K562 (cell line): ENCODE data around the gene SRC. TPM values are rescaled to one million over a fixed set of nuclear protein-coding genes. Genes with fewer than 3 reads are reported as not detected.

Experiments
- ATAC-seq: fragments of 200-7000 bp; cut with Tn5 transposase; 3 replicates; pipeline ENCODE4 v1.9.1; 2020; ENCODE audit warnings: moderate library complexity
- BruUV-seq: library from RNA; stranded (reverse); fragments of 400-500 nt; replicated peaks from 2 replicates; lab custom pipeline; 2021; lab: Mats Ljungman, UMichigan
- CTCF ChIA-PET: fragments of 300-600 bp; formaldehyde crosslinking; extraction: SDS; loops from one replicate; lab custom pipeline; 2021; ENCODE audit warnings: low intra/inter-chr PET ratio; lab: Yijun Ruan, JAX
- POLR2A ChIA-PET: fragments of 300-600, 350-650 bp; sonication (Branson Sonifier 250); formaldehyde crosslinking; extraction: SDS; loops from one replicate; lab custom pipeline; 2021; ENCODE audit warnings: antibody characterized with exemption, inconsistent platforms; lab: Yijun Ruan, JAX
- DNase-seq, 4 experiments: peaks; one replicate each; pipeline versions ENCODE4 v3.0.0 to v3.0.0-alpha.2; 2011 to 2018; ENCODE audit warnings: low spot score in 3 of 4, mixed read lengths in 3 of 4; ENCODE audit errors: extremely low read depth in 1 of 4
- FAIRE-seq: peaks from 2 replicates; lab custom pipeline; 2011; peaks lifted over from hg19 to GRCh38; lab: Jason Lieb, UNC
- H2AFZ ChIP-seq: 2 replicates; pipeline ENCODE4 v1.6.0; 2011; ENCODE audit warnings: low read depth, low read length, control low read depth, inconsistent platforms
- H3K27ac ChIP-seq: fragments of 200-600 bp; 3 replicates; pipeline ENCODE4 v1.8.0; 2011; ENCODE audit warnings: low read depth, mild to moderate bottlenecking, control low read depth, inconsistent platforms, low read length, moderate library complexity, mixed read lengths; ENCODE audit errors: extremely low read depth
- H3K27me3 ChIP-seq, 2 experiments: fragments of 300-600 bp in 1 of 2; 2 replicates in 1 of 2; 3 replicates in 1 of 2; pipeline versions ENCODE4 v1.6.0 to v1.8.0; 2011; ENCODE audit warnings: inconsistent platforms in 2 of 2, low read length in 2 of 2, mild to moderate bottlenecking in 1 of 2, mixed read lengths in 1 of 2, moderate library complexity in 1 of 2; ENCODE audit not compliant: control insufficient read depth in 2 of 2, insufficient read depth in 2 of 2
- H3K36me3 ChIP-seq: fragments of 300-600 bp; 3 replicates; pipeline ENCODE4 v1.8.0; 2011; ENCODE audit warnings: mild to moderate bottlenecking, low read length, inconsistent platforms; ENCODE audit not compliant: control insufficient read depth, insufficient read depth
- H3K4me1 ChIP-seq, 2 experiments: fragments of 200-600 bp in 1 of 2; replicated peaks in 1 of 2; 2 replicates in 1 of 2; 3 replicates in 1 of 2; pipeline versions ENCODE4 v1.5.1 to v1.8.0; 2011; ENCODE audit warnings: inconsistent platforms in 2 of 2, low read length in 2 of 2, mild to moderate bottlenecking in 1 of 2, mixed read lengths in 1 of 2, moderate library complexity in 1 of 2; ENCODE audit not compliant: control insufficient read depth in 2 of 2, insufficient read depth in 2 of 2
- H3K4me2 ChIP-seq: 2 replicates; pipeline ENCODE4 v1.6.1; 2011; ENCODE audit warnings: low read length, control low read depth, inconsistent platforms, mixed read lengths; ENCODE audit not compliant: insufficient read depth
- H3K4me3 ChIP-seq: fragments of 200-600 bp; sonication (generic), shearing (Covaris generic); 2 replicates; pipeline ENCODE4 v1.5.1; 2016; ENCODE audit warnings: control low read depth, inconsistent platforms
- H3K79me2 ChIP-seq: fragments of 200-600 bp; 3 replicates; pipeline ENCODE4 v1.8.0; 2011; ENCODE audit warnings: low read length, inconsistent platforms; ENCODE audit not compliant: control insufficient read depth, insufficient read depth
- H3K9ac ChIP-seq, 2 experiments: 2 replicates each; pipeline versions ENCODE4 v1.6.0 to v1.6.1; 2011; ENCODE audit warnings: low read depth in 2 of 2, low read length in 2 of 2, control low read depth in 1 of 2, inconsistent platforms in 1 of 2, mild to moderate bottlenecking in 1 of 2, mixed read lengths in 1 of 2; ENCODE audit not compliant: insufficient read depth in 1 of 2
- H3K9me1 ChIP-seq: one replicate; pipeline ENCODE4 v1.6.0; 2011; ENCODE audit warnings: inconsistent platforms, mild to moderate bottlenecking, low read length, moderate library complexity; ENCODE audit not compliant: control insufficient read depth, insufficient read depth
- H3K9me3 ChIP-seq: replicated peaks from 2 replicates; pipeline ENCODE4 v1.5.1; 2011; ENCODE audit warnings: low read depth, low read length, inconsistent platforms; ENCODE audit not compliant: control insufficient read depth, insufficient read depth
- H4K20me1 ChIP-seq: replicated peaks from 2 replicates; pipeline ENCODE4 v1.6.1; 2011; ENCODE audit warnings: low read length, inconsistent platforms, mixed read lengths; ENCODE audit not compliant: control insufficient read depth, insufficient read depth
- E2F3 ChIP-seq: fragments of 250-450 bp; sonication (Bioruptor Pico); IDR thresholded peaks from 2 replicates; pipeline ENCODE4 v1.4.0; 2020; ENCODE audit warnings: mild to moderate bottlenecking
- EHMT2 ChIP-seq: fragments of 450-650 bp; IDR thresholded peaks from 2 replicates; pipeline ENCODE4 v1.6.1; 2018; ENCODE audit warnings: antibody characterized with exemption
- FIP1L1 ChIP-seq: fragments of 200-400 bp; formaldehyde crosslinking; IDR thresholded peaks from 2 replicates; pipeline ENCODE4 v1.6.1; 2018; ENCODE audit warnings: mild to moderate bottlenecking, low read depth, low read length; ENCODE audit not compliant: poor library complexity, severe bottlenecking
- FOXA3 ChIP-seq, 2 experiments: fragments of 450-650 bp in 1 of 2; sonication (generic) in 1 of 2; formaldehyde crosslinking; IDR thresholded peaks in 1 of 2; conservative IDR thresholded peaks in 1 of 2; 2 replicates each; pipeline versions ENCODE4 v1.4.0 to v1.8.0; 2020 to 2022; ENCODE audit warnings: mild to moderate bottlenecking in 2 of 2, missing genetic modification reagents in 1 of 2
- HES1 ChIP-seq: fragments of 450-650 bp; IDR thresholded peaks from 2 replicates; pipeline ENCODE4 v1.6.1; 2016; ENCODE audit warnings: low read depth, mild to moderate bottlenecking, moderate library complexity
- IFI16 ChIP-seq: fragments of 250-450 bp; sonication (Bioruptor Pico); IDR thresholded peaks from 2 replicates; pipeline ENCODE4 v2.1.2; 2022; ENCODE audit warnings: mild to moderate bottlenecking, inconsistent platforms
- KLF10 ChIP-seq: fragments of 250-450 bp; sonication (Bioruptor Pico); IDR thresholded peaks from 2 replicates; pipeline ENCODE4 v1.6.1; 2021; ENCODE audit warnings: matching md5 sums
- PCBP1 ChIP-seq: fragments of 200-400 bp; formaldehyde crosslinking; IDR thresholded peaks from 2 replicates; pipeline ENCODE4 v1.6.1; 2018; ENCODE audit warnings: mild to moderate bottlenecking, low read depth, low read length; ENCODE audit not compliant: poor library complexity, severe bottlenecking
- POLR2G ChIP-seq: fragments of 200-400 bp; formaldehyde crosslinking; IDR thresholded peaks from 2 replicates; pipeline ENCODE4 v1.6.1; 2017; ENCODE audit warnings: low read depth, mild to moderate bottlenecking, antibody characterized with exemption, low read length, moderate library complexity
- PYGO2 ChIP-seq: fragments of 450-650 bp; IDR thresholded peaks from 2 replicates; pipeline ENCODE4 v1.6.1; 2016; ENCODE audit warnings: mild to moderate bottlenecking, missing genetic modification characterization, moderate library complexity, missing compliant biosample characterization
- RBM25 ChIP-seq: fragments of 200-400 bp; formaldehyde crosslinking; IDR thresholded peaks from 2 replicates; pipeline ENCODE4 v1.6.1; 2018; ENCODE audit warnings: low read length, low read depth, moderate library complexity; ENCODE audit not compliant: severe bottlenecking
- RFX7 ChIP-seq: fragments of 250-450 bp; sonication (Bioruptor Pico); IDR thresholded peaks from 2 replicates; pipeline ENCODE4 v1.5.1; 2021; ENCODE audit warnings: mild to moderate bottlenecking
- TARDBP ChIP-seq: fragments of 450-650 bp; IDR thresholded peaks from 2 replicates; pipeline ENCODE4 v1.6.1; 2016
- TEAD2 ChIP-seq: fragments of 450-650 bp; IDR thresholded peaks from 2 replicates; pipeline ENCODE4 v1.6.1; 2016; ENCODE audit warnings: missing genetic modification characterization, control low read depth, missing compliant biosample characterization
- TGIF2 ChIP-seq: sonication (generic); formaldehyde crosslinking; IDR thresholded peaks from 2 replicates; pipeline ENCODE4 v1.8.1; 2022; ENCODE audit warnings: mild to moderate bottlenecking, missing genetic modification reagents, moderate library complexity
- ZFPM2 ChIP-seq: fragments of 250-450 bp; sonication (Bioruptor Pico); IDR thresholded peaks from 2 replicates; pipeline ENCODE4 v1.5.1; 2022; ENCODE audit warnings: mild to moderate bottlenecking
- ZNF197 ChIP-seq: fragments of 200-800 bp; sonication (Bioruptor generic); IDR thresholded peaks from 2 replicates; pipeline ENCODE4 v1.6.1; 2016; ENCODE audit warnings: low read depth, missing genetic modification characterization, missing compliant biosample characterization
- WGBS: fragments of 100-300 bp; shearing (Covaris generic); methylation state at CpG from one replicate; pipeline ENCODE4 v1.1.6; 2016; ENCODE audit warnings: low coverage, mixed read lengths; ENCODE audit not compliant: insufficient coverage; ENCODE audit errors: missing lambda C conversion rate; 5-methylcytosine and 5-hydroxymethylcytosine counted together
- in situ Hi-C: fragments of 300-500 bp; cut with MboI; formaldehyde crosslinking; loops from 4 replicates; pipeline ENCODE4 v1.15.0; 2018; ENCODE audit warnings: inconsistent platforms, mixed read lengths
- intact Hi-C: fragments of 100-400 bp; cut with micrococcal nuclease; formaldehyde crosslinking; loops from 2 replicates; pipeline ENCODE4 v1.14.2; 2022
- polyA plus RNA-seq, 8 experiments: library from polyadenylated mRNA; depleted of rRNA in 4 of 8; stranded (reverse) in 5 of 8; unstranded in 3 of 8; fragments of >200 nt; fragmentation: Nextera tagmentation in 2 of 8; fragmentation: Illumina TruSeq in 1 of 8; extraction: Ambion mirVana in 2 of 8; extraction: Trizol in 1 of 8; gene quantifications; 2 replicates each; pipeline versions ENCODE4 v1.2.1 to v1.2.3, GENCODE V29; 2011 to 2014; ENCODE audit warnings: inconsistent platforms in 1 of 8, missing spikeins in 1 of 8
- total RNA-seq, 7 experiments: library from RNA; depleted of rRNA in 6 of 7; stranded (reverse); fragments of >200 nt in 6 of 7; fragmentation: Illumina TruSeq in 2 of 7; extraction: Trizol in 2 of 7; gene quantifications; 2 replicates each; pipeline versions ENCODE4 v1.2.1 to v1.2.3, GENCODE V29; 2011 to 2021; ENCODE audit warnings: low replicate concordance in 1 of 7
- TF ChIP-seq, protein P1 (sequence below): fragments of 250-450 bp; sonication (Bioruptor Pico); IDR thresholded peaks from 2 replicates; pipeline ENCODE4 v1.5.0; 2022; ENCODE audit warnings: mild to moderate bottlenecking

The SRC gene
- total and polyA plus RNA-seq, 9 of the 15 experiments (the other 6 are each of a cell fraction or from before 2014, with no cell fraction given), result 0.06 to 8.5 (median 3.1) TPM

DNA sequence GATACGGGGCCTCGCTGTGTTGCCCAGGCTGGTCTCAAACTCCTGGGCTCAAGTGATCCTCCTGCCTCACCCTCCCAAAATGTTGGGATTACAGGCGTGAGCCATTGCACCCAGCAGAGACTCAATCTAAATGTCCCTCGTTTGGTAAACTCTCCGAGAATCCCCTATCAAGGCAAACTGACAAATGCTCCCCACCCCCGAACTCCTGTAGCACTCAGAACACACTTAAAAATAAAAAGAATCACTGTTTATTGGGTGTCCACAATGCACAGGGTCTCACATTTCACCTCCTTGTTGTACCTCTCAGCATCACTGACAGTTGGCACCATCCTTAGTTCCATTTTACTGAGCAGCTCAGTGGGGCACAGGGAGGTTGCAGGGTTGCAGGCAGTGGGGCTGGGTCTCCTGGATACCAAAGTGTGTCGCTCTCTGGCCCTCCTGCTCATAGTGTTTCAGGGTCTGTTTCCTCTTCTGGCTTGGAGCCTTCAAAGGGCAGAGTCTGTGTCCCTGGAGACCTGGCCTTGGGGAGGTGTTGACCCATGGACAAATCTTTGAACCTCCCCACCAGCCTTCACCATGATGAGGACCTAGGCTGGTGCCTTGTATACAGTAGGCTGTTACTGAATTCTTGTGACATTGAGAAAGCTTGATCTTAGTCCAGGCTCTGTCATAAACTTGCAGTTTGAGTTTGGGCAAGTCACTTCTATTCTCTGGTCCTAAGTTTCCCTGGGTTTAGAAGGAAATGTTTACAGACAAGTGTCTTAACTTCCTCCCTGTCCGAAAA is 8.5 kb upstream of the SRC start:
- H3K27ac ChIP-seq, result no peak overlapping the region
- no peak for DNase-seq
- 35% methylated on average over 8 of the region's 8 CpGs for WGBS
- H3K9me3 ChIP-seq, result no peaks in the 10 kb centered on the region
- H3K9me1 ChIP-seq, result no peaks in the 10 kb centered on the region
- ChIA-PET POLR2A (interaction anchor here (0.6 to 0.7 kb wide), 2 partner anchors 498 to 699 kb away, joined by 3 to 5 read pairs; no protein-coding TSS in a partner anchor), CTCF (no interaction called here)
- ATAC-seq, result no peak
- no peaks in the 10 kb centered on the region for H4K20me1 ChIP-seq
- in situ Hi-C loops, result no loop called here
- peaks cover 14 to 20% of the 10 kb centered on the region in 2 experiments for H3K4me1 ChIP-seq
- intact Hi-C loops, result no loop called here
- H3K4me3 ChIP-seq, result no peak overlapping the region
- H3K27me3 ChIP-seq, result no peaks in the 10 kb centered on the region
- no peak for FAIRE-seq
- peak overlapping the region; percentile 43; the same call in 1 of the 2 replicates for H2AFZ ChIP-seq
- H3K79me2 ChIP-seq, result no peaks in the 10 kb centered on the region
- H3K9ac ChIP-seq, result no peak overlapping the region
- H3K4me2 ChIP-seq, result 0 out of 2 replicates have a peak overlapping the region, but pooled peaks have one; percentile 6
- no TSS peak for BruUV-seq
- no peaks in the 10 kb centered on the region for H3K36me3 ChIP-seq
- TF ChIP-seq FIP1L1, result no peak
- TF ChIP-seq PCBP1, result no peak
- no peak for TF ChIP-seq ZNF197 (CRISPR knock-in tag)
- TF ChIP-seq ZFPM2 (CRISPR knock-in tag), result no peak
- TF ChIP-seq TARDBP, result no peak
- no peak for TF ChIP-seq TGIF2 (CRISPR knock-in tag)
- TF ChIP-seq, protein P1, sequence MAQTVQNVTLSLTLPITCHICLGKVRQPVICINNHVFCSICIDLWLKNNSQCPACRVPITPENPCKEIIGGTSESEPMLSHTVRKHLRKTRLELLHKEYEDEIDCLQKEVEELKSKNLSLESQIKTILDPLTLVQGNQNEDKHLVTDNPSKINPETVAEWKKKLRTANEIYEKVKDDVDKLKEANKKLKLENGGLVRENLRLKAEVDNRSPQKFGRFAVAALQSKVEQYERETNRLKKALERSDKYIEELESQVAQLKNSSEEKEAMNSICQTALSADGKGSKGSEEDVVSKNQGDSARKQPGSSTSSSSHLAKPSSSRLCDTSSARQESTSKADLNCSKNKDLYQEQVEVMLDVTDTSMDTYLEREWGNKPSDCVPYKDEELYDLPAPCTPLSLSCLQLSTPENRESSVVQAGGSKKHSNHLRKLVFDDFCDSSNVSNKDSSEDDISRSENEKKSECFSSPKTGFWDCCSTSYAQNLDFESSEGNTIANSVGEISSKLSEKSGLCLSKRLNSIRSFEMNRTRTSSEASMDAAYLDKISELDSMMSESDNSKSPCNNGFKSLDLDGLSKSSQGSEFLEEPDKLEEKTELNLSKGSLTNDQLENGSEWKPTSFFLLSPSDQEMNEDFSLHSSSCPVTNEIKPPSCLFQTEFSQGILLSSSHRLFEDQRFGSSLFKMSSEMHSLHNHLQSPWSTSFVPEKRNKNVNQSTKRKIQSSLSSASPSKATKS (CRISPR knock-in tag), result no peak
- no peak for TF ChIP-seq RBM25
- TF ChIP-seq PYGO2, result no peak
- no peak for TF ChIP-seq HES1
- no peak for TF ChIP-seq KLF10 (CRISPR knock-in tag)
- TF ChIP-seq FOXA3 (CRISPR knock-in tag; conservative IDR thresholded peaks at IDR 0.05 in 1 of 2, IDR thresholded peaks at IDR 0.05 in 1 of 2), result no peak
- no peak for TF ChIP-seq EHMT2
- TF ChIP-seq RFX7 (CRISPR knock-in tag), result no peak
- TF ChIP-seq IFI16 (CRISPR knock-in tag), result no peak
- TF ChIP-seq TEAD2 (tag), result no peak
- no peak for TF ChIP-seq E2F3 (CRISPR knock-in tag)
- TF ChIP-seq POLR2G, result no peak
